Tibial nerve (tissue), 3 donors: ENCODE results near the gene NFIA.

ENCODE experiments used
- CTCF ChIP-seq, 5 experiments: fragments of 200-600 bp in 3 of 5; fragments of 450-650 bp in 2 of 5; sonication (generic) in 3 of 5; IDR thresholded peaks; one replicate each; pipeline ENCODE4 v1.5.1; 2016 to 2019; ENCODE audit warnings: antibody characterized with exemption in 5 of 5, mild to moderate bottlenecking in 3 of 5, moderate library complexity in 2 of 5
- POLR2A ChIP-seq, 2 donors: fragments of 450-650 bp; IDR thresholded peaks; one replicate each; pipeline ENCODE4 v1.6.1; 2017; ENCODE audit warnings: antibody characterized with exemption in 2 of 2, mild to moderate bottlenecking in 2 of 2, moderate library complexity in 2 of 2

GRCh38 chr1:61446531-61446991 is 364.2 kb downstream of the NFIA start:
- TF ChIP-seq CTCF (IDR thresholded peaks at IDR 0.05) (no peak), POLR2A (IDR thresholded peaks at IDR 0.05) (no peak)
